Fibroblast of villous mesenchyme (primary cell): ENCODE measurements around the gene HLA-DMA. TPM values are rescaled to one million over a fixed set of nuclear protein-coding genes. Genes with fewer than 3 reads are reported as not detected.

Source experiments
- DNase-seq: peaks from one replicate; pipeline ENCODE4 v3.0.0-alpha.2; 2010; ENCODE audit warnings: low read depth
- H3K4me3 ChIP-seq: 2 replicates; pipeline ENCODE4 v1.5.1; 2011; ENCODE audit warnings: low read depth, mild to moderate bottlenecking, low read length
- CTCF ChIP-seq: IDR thresholded peaks from 2 replicates; pipeline ENCODE4 v1.5.1; 2012; ENCODE audit warnings: low read depth, mild to moderate bottlenecking, low read length; ENCODE audit not compliant: insufficient read depth
- total RNA-seq: library from RNA; depleted of rRNA; stranded (reverse); fragments of >200 nt; gene quantifications from 2 replicates; pipeline ENCODE4 v1.2.3, GENCODE V29; 2012

HLA-DMA gene
- 1.9 and 3.5 TPM in 2 replicates for total RNA-seq

- H3K4me3 ChIP-seq = no peak within 1 kb of the TSS
- peak; percentile 96 for DNase-seq
- peak; percentile 82 for TF ChIP-seq CTCF
Observed at GRCh38 chr6:32952817-32953739, at the start of gene HLA-DMA. Gene HLA-DMA (minus strand): TSS chr6:32953097. CDS start chr6:32953036, 61 bp downstream.

GRCh38 chr6:33001685-33002084 lies 48.8 kb upstream of the HLA-DMA start:
- no peak for TF ChIP-seq CTCF
- no peak overlapping the region for H3K4me3 ChIP-seq
- DNase-seq = no peak

GRCh38 chr6:33000055-33000454 lies 47.2 kb upstream of the HLA-DMA start:
- TF ChIP-seq CTCF = no peak
- no peak overlapping the region for H3K4me3 ChIP-seq
- DNase-seq = no peak

GRCh38 chr6:32995448-32995847 lies 42.6 kb upstream of the HLA-DMA start:
- no peak for DNase-seq
- no peak overlapping the region for H3K4me3 ChIP-seq
- no peak for TF ChIP-seq CTCF

GRCh38 chr6:32993363-32993973 lies 40.6 kb upstream of the HLA-DMA start:
- TF ChIP-seq CTCF = no peak
- no peak overlapping the region for H3K4me3 ChIP-seq
- DNase-seq = no peak

GRCh38 chr6:32991972-32992371 lies 39.1 kb upstream of the HLA-DMA start:
- no peak for TF ChIP-seq CTCF
- no peak overlapping the region for H3K4me3 ChIP-seq
- DNase-seq = no peak
